NCI-H1436 treated with DMSO at 0.1 percent for 48 hours (cell line): ENCODE data around the gene CHD2.
A peak's percentile ranks its signal among the peaks of the same experiment; 100 is the strongest.
"Not testable (repeated sequence)": the region's sequence is repeated elsewhere in the genome, so short reads cannot be mapped to it uniquely, and the experiment has no call there.

Experiments used
- DNase-seq: peaks from one replicate; lab custom pipeline; 2025; lab: John Stamatoyannopoulos, UW

Gene CHD2

DNA sequence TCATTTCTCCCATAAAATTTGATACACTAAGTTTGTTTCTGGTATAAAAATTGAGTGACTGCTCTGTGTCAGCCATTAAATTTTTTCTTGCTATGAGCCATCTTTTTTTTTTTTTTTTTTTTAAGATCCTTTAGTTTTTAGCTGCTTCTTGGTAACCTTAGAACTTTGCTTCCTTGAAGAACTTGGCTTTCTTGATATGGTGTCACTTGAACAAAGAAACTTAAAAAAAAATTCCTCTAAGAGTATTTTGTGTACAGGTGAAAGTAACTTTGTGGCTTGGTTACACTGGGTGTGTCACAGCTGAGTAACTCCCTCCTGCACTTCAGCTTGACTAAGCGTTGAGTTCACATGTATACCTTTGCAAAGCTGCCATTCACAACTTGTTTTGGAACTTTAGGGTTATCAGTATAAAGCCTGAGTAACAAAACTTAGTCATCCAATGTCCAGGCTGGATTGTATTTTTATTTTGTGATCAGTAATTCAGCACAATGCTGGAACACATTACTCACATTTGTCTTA, 6.5 kb downstream of the CHD2 start:
- DNase-seq = no peak

GRCh38 chr15:92907229-92907628, 7.1 kb downstream of the CHD2 start:
- DNase-seq = no peak

- DNase-seq = no peak
Observed at GRCh38 chr15:92907896-92908712, 8.0 kb downstream of the CHD2 start.

DNA sequence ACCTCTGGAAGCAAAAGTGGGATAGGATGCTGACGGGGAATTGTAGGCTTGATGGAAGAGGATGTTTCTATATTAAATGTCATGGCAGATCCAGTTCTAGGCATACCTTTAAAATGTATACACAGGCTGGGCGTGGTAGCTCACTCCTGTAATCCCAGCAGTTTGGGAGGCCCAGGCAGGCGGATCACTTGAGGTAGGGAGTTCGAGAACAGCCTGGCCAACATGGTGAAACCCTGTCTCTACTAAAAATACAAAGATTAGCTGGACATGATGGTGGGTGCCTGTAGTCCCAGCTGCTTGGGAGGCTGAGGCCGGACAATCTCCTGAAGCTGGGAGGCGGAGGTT, 8.6 kb downstream of the CHD2 start:
- no peak for DNase-seq

DNA sequence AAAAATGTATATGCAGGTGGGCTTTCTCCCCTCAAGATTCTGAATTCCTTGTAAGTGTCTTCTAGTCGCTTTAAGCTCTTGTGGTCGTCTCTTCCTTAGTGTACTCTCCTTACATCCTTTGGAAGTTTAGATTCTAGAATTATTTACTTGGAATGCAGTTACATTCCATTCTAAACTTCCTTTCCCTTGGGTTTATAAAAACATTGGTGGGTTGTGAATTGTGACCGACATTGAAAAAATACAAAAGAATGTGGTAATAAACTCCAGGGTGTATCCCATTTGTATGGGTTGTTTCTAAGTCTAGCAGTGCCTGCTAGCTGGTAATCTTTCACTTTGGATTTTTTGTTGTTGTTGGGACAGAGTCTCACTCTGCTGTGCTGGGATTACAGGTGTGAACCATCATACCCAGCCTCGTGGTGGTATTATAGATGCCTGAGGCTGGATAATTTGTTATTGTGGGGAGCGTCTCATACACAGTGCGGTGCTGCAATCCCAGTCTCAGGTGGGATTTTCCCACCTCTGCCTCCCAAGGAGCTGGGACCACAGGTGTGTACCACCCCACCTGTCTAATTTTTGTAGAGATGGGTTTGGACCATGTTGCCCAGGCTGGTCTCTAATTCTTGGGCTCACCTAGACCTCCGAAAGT, 9.1 kb downstream of the CHD2 start:
- DNase-seq = no peak

DNA sequence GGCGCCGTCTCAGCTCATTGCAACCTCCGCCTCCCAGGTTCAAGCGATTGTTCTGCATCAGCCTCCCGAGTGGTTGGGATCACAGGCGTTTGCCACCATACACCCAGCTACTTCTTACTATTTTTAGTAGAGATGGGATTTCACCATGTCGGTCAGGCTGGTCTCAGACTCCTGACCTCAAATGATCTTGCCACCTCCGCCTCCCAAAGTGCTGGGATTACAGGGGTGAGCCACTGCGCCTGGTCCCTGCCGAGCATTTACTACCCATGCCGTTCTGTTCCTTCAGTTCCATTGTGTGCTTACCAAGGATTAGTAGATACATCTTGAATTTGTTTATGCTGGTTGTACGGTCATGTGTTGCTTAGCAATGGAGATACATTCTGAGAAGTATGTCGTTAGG, 10.3 kb downstream of the CHD2 start:
- DNase-seq = no peak

DNA sequence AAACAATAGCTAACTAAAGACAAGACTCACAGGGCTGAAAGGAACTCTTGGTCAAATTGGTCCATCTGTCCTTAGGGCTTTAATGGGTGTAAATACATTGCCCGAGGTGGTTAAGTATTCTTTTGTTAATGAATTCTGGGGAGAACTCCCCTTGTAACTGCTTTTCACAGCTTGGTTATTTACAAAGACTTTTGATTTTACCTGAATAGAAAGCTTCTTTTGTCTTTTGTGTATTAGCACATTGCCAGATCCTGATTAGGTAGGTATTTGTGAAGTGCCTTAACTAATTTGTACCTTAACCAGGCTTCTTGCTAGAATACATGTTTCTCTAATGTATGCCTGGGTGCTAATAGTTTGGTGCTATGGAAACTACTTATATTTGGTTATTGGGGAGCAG, 14.0 kb downstream of the CHD2 start:
- DNase-seq = no peak

GRCh38 chr15:92914768-92915221, 14.7 kb downstream of the CHD2 start:
- DNase-seq = no peak

- DNase-seq = no peak
Observed at GRCh38 chr15:92915766-92916435, 15.8 kb downstream of the CHD2 start.

DNA sequence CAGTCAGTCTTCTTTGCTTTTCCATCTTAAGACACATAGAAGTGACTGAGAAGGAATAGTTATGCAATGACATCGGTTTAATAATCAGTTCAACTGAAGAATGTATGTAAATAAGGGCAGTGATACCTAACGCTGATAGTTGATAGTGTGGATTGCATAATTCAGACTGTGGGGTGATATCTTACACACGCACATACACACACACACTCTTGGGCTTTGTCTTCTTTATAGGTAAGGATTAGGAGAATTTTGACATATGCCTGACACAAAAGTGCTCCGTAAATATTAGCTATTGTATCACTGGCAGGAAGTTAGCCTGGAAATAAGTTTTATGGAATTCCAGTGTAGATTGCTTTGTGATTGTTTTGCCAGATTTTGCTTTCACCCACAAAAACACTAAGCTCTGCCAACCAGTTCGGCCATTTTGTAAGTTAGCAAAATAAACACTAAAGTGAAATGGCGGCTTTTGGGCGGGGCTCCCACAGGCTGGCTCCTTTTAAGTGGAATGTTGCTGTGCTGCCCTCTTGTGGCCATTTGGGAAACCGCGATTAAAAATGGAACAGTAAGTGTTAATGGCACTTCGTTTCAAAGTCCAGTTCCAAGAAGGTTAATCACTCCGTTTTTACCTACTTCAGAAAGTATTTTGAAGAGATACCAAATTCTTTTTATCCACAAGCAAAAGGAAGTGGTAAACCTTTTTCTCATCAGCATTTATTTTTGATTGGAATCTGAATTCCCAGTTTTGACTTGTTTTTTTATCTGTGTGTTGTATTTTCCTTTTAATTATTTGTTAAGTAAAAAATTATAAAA, 17.7 kb downstream of the CHD2 start:
- DNase-seq = peak; percentile 72

DNA sequence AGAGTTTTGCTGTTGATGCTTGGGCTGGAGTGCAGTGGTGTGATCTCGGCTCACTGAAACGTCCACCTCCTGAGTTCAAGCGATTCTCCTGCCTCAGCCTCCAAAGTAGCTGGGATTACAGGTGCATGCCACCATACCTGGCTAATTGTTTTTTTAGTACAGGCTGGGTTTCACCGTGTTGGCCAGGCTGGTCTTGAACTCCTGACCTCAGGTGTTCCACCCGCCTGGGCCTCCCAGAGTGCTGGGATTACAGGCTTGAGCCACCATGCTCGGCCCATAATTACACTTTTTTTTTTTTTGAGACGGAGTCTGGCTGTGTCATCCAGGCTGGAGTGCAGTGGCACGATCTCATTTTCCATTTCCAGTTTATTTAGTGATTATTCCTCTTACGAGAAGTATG, 18.8 kb downstream of the CHD2 start:
- DNase-seq = not testable (repeated sequence)

DNA sequence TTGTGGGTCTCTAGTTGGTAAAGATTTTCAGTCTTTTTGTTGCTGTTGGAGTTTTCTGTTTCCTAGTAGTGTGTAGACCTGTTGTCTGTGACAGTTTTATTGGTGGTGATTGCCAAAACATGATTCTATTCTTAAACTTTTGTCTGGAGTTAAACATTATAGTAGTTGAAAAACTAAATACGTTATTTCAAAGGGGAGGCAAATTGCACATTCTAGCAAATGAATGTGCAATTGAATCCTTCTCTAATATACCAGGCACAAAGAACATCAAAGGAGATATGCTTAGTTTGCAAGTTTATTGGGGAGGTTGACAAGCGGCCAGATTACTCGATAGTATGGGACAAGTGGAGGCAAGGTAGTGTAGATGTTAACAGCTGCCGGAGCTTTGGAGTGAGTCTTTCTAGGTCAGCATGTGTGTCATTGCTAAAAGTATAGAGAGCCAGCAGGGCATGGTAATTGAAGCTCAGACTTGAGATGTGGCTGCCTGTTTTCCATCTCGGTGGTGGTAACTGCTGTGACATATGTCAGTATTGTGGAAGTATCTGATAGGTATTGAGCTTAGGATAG, 20.6 kb downstream of the CHD2 start:
- no peak for DNase-seq

GRCh38 chr15:92921215-92922131, 21.3 kb downstream of the CHD2 start:
- no peak for DNase-seq

- DNase-seq = no peak
Observed at GRCh38 chr15:92922418-92923002, 22.4 kb downstream of the CHD2 start.

DNA sequence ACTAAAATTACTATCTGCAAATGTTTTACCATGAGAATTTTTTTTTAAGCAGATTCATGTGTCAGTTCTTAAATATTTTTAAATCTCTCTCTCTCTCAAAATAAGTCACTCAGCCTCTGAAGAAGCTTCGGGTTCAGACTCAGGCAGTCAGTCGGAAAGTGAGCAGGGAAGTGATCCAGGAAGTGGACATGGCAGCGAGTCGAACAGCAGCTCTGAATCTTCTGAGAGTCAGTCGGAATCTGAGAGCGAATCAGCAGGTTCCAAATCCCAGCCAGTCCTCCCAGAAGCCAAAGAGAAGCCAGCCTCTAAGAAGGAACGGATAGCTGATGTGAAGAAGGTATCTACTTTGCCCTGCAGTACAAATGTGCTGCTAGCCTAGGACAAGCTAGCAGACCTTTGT, 24.1 kb downstream of the CHD2 start:
- no peak for DNase-seq

- DNase-seq = no peak
Observed at GRCh38 chr15:92925454-92925853, 25.3 kb downstream of the CHD2 start.

GRCh38 chr15:92928225-92928750, 28.2 kb downstream of the CHD2 start:
- DNase-seq = no peak

DNA sequence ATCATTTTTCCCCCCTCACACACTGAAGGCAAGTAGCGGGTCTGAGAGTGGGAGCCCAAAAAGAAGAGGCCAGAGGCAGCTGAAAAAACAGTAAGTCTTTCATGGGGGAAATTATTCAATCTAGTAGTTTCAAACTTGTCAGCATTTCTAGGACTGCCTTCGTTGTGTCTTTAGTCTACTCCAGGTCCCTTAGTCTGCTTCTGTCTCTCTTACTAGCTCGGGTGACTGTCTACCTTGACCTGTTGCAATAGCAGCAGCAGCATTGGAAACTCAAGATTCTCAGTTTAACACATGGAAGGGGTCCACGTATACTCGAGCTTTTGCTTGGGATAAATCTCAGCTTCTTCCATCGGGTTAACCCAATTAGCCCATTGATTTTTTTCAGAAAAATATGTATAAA, 28.9 kb downstream of the CHD2 start:
- no peak for DNase-seq

DNA sequence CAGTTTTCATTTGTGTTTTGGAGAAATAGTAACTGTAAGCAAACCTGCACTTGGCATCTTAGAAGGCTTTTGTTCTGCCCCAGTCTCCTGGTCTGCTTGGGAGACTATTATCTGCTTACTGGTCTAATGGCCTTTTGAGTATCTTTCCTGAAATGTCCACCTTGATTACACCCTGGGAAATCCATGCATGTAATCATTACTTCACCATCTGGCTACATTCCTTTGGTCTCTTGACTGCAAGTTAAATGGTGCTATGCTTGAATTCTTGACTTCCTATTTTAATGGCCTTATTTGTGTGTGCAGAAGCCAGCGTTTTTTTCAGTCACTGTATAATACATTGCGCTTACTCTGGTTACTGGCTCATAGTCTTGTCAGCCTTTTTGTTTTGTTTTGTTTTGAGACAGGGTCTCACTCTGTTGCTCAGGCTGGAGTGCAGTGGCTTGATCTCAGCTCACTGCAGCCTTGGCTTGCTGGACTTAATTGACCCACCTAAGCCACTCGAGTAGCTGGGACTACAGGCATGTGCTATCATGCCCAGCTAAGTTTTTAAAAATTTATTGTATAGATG, 30.0 kb downstream of the CHD2 start:
- no peak for DNase-seq

DNA sequence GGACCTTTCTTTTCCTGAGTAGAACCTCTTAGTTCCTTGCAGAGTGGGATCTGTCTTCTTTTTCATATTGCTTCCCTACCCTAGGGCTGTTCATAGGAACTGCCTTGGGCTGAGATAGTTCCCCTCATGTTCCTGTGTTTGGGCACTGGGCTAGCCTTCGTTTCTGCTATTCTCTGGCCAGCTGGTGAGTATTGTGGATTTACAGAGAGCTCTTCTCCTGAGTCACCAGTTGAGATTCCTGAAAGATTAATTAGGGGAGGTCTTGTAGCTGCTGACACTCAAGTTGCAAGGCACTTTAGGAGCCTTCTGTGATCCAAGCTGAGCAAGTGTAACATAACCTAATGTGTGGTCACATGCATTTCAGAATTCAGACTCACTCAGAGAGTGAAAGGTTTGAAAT, 30.7 kb downstream of the CHD2 start:
- DNase-seq = no peak
